ENCODE results near the gene MUC4. TPM values are rescaled to one million over a fixed set of nuclear protein-coding genes. Genes with fewer than 3 reads are reported as not detected.

MUC4 gene
- total RNA-seq, 6 experiments from 2014 or later = not detected

DNA sequence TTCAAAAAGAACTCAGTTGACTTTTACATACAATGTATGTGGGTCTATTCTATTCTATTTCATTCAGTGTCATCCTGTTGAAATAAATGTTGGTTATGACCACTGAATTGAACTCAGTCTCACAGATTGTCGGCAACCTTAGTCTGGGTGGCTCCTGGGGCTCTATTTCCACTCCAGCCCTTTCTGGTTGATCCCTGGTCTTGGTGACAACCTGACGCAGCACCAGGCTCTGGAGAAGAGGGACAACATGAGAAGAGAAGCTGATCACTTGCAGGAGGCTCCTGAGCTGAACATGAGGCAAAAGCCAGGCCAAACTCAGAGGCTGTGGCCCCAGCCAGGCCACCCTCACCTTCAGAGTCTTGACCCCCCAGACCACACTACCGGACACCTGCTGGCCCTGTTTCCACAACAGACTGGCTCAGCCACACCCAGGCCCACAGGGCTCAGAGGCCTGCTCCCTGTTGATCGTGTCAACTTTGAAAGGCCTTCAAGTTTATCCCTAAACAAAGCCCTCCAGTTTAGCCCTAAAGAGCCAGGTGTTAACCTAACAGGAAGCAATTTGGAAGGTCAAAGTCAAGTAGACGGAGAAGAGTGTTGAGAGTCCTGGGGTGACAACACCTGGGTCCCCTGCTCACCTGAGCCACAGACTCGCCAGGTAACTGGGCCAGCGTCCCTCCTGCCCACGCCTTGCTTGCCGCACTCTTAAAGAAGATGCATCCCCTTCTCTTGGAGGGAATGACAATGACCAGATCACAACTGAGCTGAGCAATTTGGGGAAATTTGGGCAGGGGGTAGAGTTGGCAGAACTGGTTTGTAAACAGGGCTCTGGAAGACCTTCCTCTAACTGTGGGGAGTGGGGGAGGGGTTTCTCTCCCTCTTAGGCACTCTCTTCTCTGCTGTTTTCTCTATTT is 106.4 kb downstream of the MUC4 start:
- no peak for DNase-seq
- Mint-ChIP-seq H3K36me3 (ENCODE audit: low read depth) (no peaks in the 10 kb centered on the region), H3K4me3 (no peak overlapping the region), H3K4me1 (ENCODE audit: low read depth) (peaks cover 9% of the 10 kb centered on the region), H3K27me3 (ENCODE audit: insufficient read depth) (peaks cover 3% of the 10 kb centered on the region), H3K27ac (no peak overlapping the region), H3K9me3 (no peaks in the 10 kb centered on the region)
- TF ChIP-seq, protein P1, sequence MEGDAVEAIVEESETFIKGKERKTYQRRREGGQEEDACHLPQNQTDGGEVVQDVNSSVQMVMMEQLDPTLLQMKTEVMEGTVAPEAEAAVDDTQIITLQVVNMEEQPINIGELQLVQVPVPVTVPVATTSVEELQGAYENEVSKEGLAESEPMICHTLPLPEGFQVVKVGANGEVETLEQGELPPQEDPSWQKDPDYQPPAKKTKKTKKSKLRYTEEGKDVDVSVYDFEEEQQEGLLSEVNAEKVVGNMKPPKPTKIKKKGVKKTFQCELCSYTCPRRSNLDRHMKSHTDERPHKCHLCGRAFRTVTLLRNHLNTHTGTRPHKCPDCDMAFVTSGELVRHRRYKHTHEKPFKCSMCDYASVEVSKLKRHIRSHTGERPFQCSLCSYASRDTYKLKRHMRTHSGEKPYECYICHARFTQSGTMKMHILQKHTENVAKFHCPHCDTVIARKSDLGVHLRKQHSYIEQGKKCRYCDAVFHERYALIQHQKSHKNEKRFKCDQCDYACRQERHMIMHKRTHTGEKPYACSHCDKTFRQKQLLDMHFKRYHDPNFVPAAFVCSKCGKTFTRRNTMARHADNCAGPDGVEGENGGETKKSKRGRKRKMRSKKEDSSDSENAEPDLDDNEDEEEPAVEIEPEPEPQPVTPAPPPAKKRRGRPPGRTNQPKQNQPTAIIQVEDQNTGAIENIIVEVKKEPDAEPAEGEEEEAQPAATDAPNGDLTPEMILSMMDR (IDR thresholded peaks at IDR 0.05) = no peak

DNA sequence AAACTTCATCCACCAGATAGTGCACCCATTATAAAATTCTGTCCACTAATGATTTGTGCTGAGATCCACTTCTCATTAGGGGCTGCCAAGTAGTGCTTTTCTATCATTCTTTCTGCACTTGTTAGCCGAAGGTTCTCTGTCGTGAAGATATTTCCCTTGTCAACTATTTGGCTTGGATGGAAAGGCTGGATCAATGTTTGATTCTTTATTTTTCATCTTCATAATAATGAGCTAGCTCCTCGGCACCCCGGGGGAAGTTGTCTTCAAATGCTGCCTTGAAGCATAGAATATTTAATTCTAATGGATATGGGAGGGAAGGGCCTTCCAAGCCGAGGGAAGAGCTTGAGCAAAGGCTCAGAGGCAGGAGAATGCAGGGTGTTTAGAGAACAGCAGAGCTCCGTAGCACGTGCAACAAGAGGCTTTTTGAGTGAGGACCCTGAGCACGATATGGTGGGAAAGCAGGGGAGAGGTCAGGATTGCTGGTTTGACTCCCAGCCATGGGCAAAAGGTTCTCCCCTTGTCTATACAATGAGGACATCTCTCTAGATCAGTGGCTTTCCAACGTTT is 107.2 kb downstream of the MUC4 start:
- no peaks in the 10 kb centered on the region for H3K36me3 Mint-ChIP-seq (ENCODE audit: low read depth)

GRCh38 chr3:195703776-195704175 is 108.0 kb downstream of the MUC4 start:
- no peak overlapping the region for H3K4me3 Mint-ChIP-seq
- no peak for DNase-seq
- peaks cover 6% of the 10 kb centered on the region for H3K4me1 Mint-ChIP-seq (ENCODE audit: low read depth)
- no peaks in the 10 kb centered on the region for H3K9me3 Mint-ChIP-seq
- H3K27me3 Mint-ChIP-seq (ENCODE audit: insufficient read depth) = peaks cover 3% of the 10 kb centered on the region
- peaks cover 4% of the 10 kb centered on the region for H3K36me3 Mint-ChIP-seq (ENCODE audit: low read depth)
- TF ChIP-seq, protein P1 (IDR thresholded peaks at IDR 0.05) = no peak
- no peak overlapping the region for H3K27ac Mint-ChIP-seq

More for the DNA sequence above, 107.2 kb downstream of the MUC4 start:
- H3K4me3 Mint-ChIP-seq = no peak overlapping the region
- TF ChIP-seq, protein P1 (IDR thresholded peaks at IDR 0.05) = no peak
- no peaks in the 10 kb centered on the region for H3K9me3 Mint-ChIP-seq
- no peak overlapping the region for H3K27ac Mint-ChIP-seq
- no peak for DNase-seq
- peaks cover 9% of the 10 kb centered on the region for H3K4me1 Mint-ChIP-seq (ENCODE audit: low read depth)
- H3K27me3 Mint-ChIP-seq (ENCODE audit: insufficient read depth) = peaks cover 3% of the 10 kb centered on the region

- Mint-ChIP-seq H3K27ac (no peak overlapping the region), H3K4me3 (no peak overlapping the region), H3K27me3 (ENCODE audit: insufficient read depth) (peaks cover 3% of the 10 kb centered on the region), H3K9me3 (no peaks in the 10 kb centered on the region), H3K36me3 (ENCODE audit: low read depth) (peaks cover 16% of the 10 kb centered on the region), H3K4me1 (ENCODE audit: low read depth) (peaks cover 22% of the 10 kb centered on the region)
- DNase-seq = no peak
- TF ChIP-seq, protein P1 (IDR thresholded peaks at IDR 0.05) = no peak
These were observed 110.5 kb downstream of the MUC4 start for GRCh38 chr3:195701042-195701915.

DNA sequence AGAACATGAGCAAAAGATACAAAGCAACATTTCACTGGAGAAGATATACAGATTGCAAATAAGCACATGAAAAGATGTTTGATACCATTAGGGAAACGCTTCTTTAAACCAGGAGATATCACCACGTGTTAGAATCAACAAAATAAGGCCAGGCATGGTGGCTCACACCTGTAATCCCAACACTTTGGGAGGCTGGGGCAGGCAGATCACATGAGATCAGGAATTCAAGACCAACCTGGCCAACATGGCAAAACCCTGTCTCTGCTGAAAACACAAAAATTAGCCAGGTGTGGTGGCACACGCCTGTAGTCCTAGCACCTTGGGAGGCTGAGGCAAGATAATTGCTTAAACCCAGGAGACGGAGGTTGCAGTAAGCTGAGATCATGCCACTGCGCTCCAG is 111.4 kb downstream of the MUC4 start:
- Mint-ChIP-seq H3K27ac (no peak overlapping the region), H3K9me3 (no peaks in the 10 kb centered on the region), H3K36me3 (ENCODE audit: low read depth) (peaks cover 16% of the 10 kb centered on the region), H3K4me3 (no peak overlapping the region), H3K4me1 (ENCODE audit: low read depth) (peaks cover 22% of the 10 kb centered on the region), H3K27me3 (ENCODE audit: insufficient read depth) (peaks cover 3% of the 10 kb centered on the region)
- TF ChIP-seq, protein P1 (IDR thresholded peaks at IDR 0.05) = no peak
- DNase-seq = no peak
